ENCODE data around the gene FBRSL1.

- TF ChIP-seq, protein P1, sequence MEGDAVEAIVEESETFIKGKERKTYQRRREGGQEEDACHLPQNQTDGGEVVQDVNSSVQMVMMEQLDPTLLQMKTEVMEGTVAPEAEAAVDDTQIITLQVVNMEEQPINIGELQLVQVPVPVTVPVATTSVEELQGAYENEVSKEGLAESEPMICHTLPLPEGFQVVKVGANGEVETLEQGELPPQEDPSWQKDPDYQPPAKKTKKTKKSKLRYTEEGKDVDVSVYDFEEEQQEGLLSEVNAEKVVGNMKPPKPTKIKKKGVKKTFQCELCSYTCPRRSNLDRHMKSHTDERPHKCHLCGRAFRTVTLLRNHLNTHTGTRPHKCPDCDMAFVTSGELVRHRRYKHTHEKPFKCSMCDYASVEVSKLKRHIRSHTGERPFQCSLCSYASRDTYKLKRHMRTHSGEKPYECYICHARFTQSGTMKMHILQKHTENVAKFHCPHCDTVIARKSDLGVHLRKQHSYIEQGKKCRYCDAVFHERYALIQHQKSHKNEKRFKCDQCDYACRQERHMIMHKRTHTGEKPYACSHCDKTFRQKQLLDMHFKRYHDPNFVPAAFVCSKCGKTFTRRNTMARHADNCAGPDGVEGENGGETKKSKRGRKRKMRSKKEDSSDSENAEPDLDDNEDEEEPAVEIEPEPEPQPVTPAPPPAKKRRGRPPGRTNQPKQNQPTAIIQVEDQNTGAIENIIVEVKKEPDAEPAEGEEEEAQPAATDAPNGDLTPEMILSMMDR (IDR thresholded peaks at IDR 0.05; ENCODE audit: insufficient read depth, low read length): no peak
- no peak for TF ChIP-seq REST (IDR thresholded peaks at IDR 0.05; ENCODE audit: insufficient replicate concordance, low read depth)
- TF ChIP-seq POLR2AphosphoS5 (IDR thresholded peaks at IDR 0.05; ENCODE audit: low read depth): no peak
- no peak for TF ChIP-seq GABPA (IDR thresholded peaks at IDR 0.05; ENCODE audit: low read depth)
- no peak for TF ChIP-seq SPI1 (IDR thresholded peaks at IDR 0.05; ENCODE audit: borderline replicate concordance, low read depth)
Measured at GRCh38 chr12:132486168-132486567, 3.8 kb upstream of the FBRSL1 start.

Data from HL-60 (cell line).